ENCODE data around the gene TMC2.

The TMC2 gene

GRCh38 chr20:2625062-2625461 lies 88.7 kb downstream of the TMC2 start:
- no peak overlapping the region for H3K9ac ChIP-seq (ENCODE audit: low read length in 2 of 2)
- H3K27me3 ChIP-seq (ENCODE audit: control insufficient read depth in 1 of 2, insufficient read depth in 2 of 2, low read length in 2 of 2): no peaks in the 10 kb centered on the region
- H3K4me1 ChIP-seq (ENCODE audit: control insufficient read depth, insufficient read depth, low read length): no peaks in the 10 kb centered on the region
- H3K36me3 ChIP-seq (ENCODE audit: control insufficient read depth in 2 of 2, insufficient read depth in 2 of 2, low read length in 2 of 2): no peaks in the 10 kb centered on the region
- peaks cover 0 to 5% of the 10 kb centered on the region in 2 donors for H3K9me3 ChIP-seq (ENCODE audit: control insufficient read depth in 2 of 2, low read length in 2 of 2)
- no peak overlapping the region for H3K27ac ChIP-seq (ENCODE audit: low read length)
- no peak overlapping the region for H3K4me3 ChIP-seq (ENCODE audit: low read length in 2 of 2)

- no peaks in the 10 kb centered on the region for H3K4me1 ChIP-seq (ENCODE audit: control insufficient read depth, insufficient read depth, low read length)
- H3K9ac ChIP-seq (ENCODE audit: low read length in 2 of 2): no peak overlapping the region
- no peaks in the 10 kb centered on the region for H3K36me3 ChIP-seq (ENCODE audit: control insufficient read depth in 2 of 2, insufficient read depth in 2 of 2, low read length in 2 of 2)
Measured at GRCh38 chr20:2626853-2627541, 90.6 kb downstream of the TMC2 start.

DNA sequence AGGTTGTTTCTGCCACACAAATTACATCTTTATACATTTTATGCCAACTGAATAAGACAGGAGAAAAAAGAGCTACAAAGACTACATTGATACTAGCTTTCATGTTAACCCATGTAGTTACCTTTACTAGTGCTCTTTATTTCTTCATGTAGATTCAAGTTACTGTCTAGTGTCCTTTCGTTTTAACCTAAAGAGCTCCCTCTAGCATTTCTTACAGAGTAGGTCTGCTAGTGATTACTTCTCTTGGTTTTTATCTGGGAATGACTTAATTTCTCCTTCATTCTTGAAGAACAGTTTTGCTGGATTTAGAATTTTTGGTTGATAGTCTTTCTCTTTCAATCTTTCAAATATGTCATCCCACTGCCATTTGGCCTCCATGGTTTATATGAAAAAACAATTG lies 94.9 kb downstream of the TMC2 start:
- Histone ChIP-seq H3K36me3 (ENCODE audit: control insufficient read depth in 2 of 2, insufficient read depth in 2 of 2, low read length in 2 of 2) (no peaks in the 10 kb centered on the region), H3K9ac (ENCODE audit: low read length in 2 of 2) (no peak overlapping the region), H3K27ac (ENCODE audit: low read length) (no peak overlapping the region), H3K9me3 (ENCODE audit: control insufficient read depth in 2 of 2, low read length in 2 of 2) (peaks cover 0 to 5% of the 10 kb centered on the region in 2 donors), H3K4me1 (ENCODE audit: control insufficient read depth, insufficient read depth, low read length) (no peaks in the 10 kb centered on the region), H3K27me3 (ENCODE audit: control insufficient read depth in 1 of 2, insufficient read depth in 2 of 2, low read length in 2 of 2) (no peaks in the 10 kb centered on the region), H3K4me3 (ENCODE audit: low read length in 2 of 2) (no peak overlapping the region)

More at GRCh38 chr20:2626853-2627541, 90.6 kb downstream of the TMC2 start:
- H3K9me3 ChIP-seq (ENCODE audit: control insufficient read depth in 2 of 2, low read length in 2 of 2): peaks cover 0 to 5% of the 10 kb centered on the region in 2 donors
- H3K4me3 ChIP-seq (ENCODE audit: low read length in 2 of 2): no peak overlapping the region
- no peak overlapping the region for H3K27ac ChIP-seq (ENCODE audit: low read length)
- H3K27me3 ChIP-seq (ENCODE audit: control insufficient read depth in 1 of 2, insufficient read depth in 2 of 2, low read length in 2 of 2): no peaks in the 10 kb centered on the region

DNA sequence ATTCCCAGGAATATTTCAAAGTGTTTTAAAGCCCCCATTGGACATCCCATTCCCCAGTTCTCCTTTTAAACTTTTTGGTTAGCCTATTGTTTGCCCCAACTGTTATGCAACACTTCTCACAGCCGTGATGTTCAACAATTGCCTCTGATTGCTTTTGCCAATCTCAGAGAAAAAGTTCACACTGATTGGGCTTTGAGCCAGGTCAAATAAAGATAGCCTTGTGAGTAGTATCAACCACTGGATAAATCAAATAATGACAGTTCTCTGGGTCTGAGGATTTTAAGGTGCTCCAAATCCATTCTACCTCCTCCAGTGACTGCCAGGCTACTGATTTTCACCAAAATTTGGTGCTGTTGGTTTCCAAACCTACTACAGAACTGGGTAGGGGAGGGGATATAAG lies 97.0 kb downstream of the TMC2 start:
- H3K9ac ChIP-seq (ENCODE audit: low read length in 2 of 2): no peak overlapping the region

GRCh38 chr20:2637246-2637645 lies 100.9 kb downstream of the TMC2 start:
- H3K4me3 ChIP-seq (ENCODE audit: low read length in 2 of 2): no peak overlapping the region
- H3K36me3 ChIP-seq (ENCODE audit: control insufficient read depth in 2 of 2, insufficient read depth in 2 of 2, low read length in 2 of 2): no peaks in the 10 kb centered on the region
- H3K4me1 ChIP-seq (ENCODE audit: control insufficient read depth, insufficient read depth, low read length): no peaks in the 10 kb centered on the region
- no peak overlapping the region for H3K27ac ChIP-seq (ENCODE audit: low read length)
- no peaks in the 10 kb centered on the region for H3K9me3 ChIP-seq (ENCODE audit: control insufficient read depth in 2 of 2, low read length in 2 of 2)
- H3K27me3 ChIP-seq (ENCODE audit: control insufficient read depth in 1 of 2, insufficient read depth in 2 of 2, low read length in 2 of 2): no peaks in the 10 kb centered on the region
- no peak overlapping the region for H3K9ac ChIP-seq (ENCODE audit: low read length in 2 of 2)

More for the DNA sequence above, 97.0 kb downstream of the TMC2 start:
- no peak overlapping the region for H3K27ac ChIP-seq (ENCODE audit: low read length)
- no peaks in the 10 kb centered on the region for H3K9me3 ChIP-seq (ENCODE audit: control insufficient read depth in 2 of 2, low read length in 2 of 2)
- H3K4me3 ChIP-seq (ENCODE audit: low read length in 2 of 2): no peak overlapping the region
- H3K27me3 ChIP-seq (ENCODE audit: control insufficient read depth in 1 of 2, insufficient read depth in 2 of 2, low read length in 2 of 2): no peaks in the 10 kb centered on the region
- H3K36me3 ChIP-seq (ENCODE audit: control insufficient read depth in 2 of 2, insufficient read depth in 2 of 2, low read length in 2 of 2): no peaks in the 10 kb centered on the region
- H3K4me1 ChIP-seq (ENCODE audit: control insufficient read depth, insufficient read depth, low read length): no peaks in the 10 kb centered on the region

GRCh38 chr20:2640260-2640659 lies 103.9 kb downstream of the TMC2 start:
- Histone ChIP-seq H3K9ac (ENCODE audit: low read length in 2 of 2) (no peak overlapping the region), H3K27ac (ENCODE audit: low read length) (no peak overlapping the region), H3K27me3 (ENCODE audit: control insufficient read depth in 1 of 2, insufficient read depth in 2 of 2, low read length in 2 of 2) (no peaks in the 10 kb centered on the region), H3K9me3 (ENCODE audit: control insufficient read depth in 2 of 2, low read length in 2 of 2) (no peaks in the 10 kb centered on the region), H3K36me3 (ENCODE audit: control insufficient read depth in 2 of 2, insufficient read depth in 2 of 2, low read length in 2 of 2) (peaks cover 0 to 6% of the 10 kb centered on the region in 2 donors), H3K4me3 (ENCODE audit: low read length in 2 of 2) (no peak overlapping the region), H3K4me1 (ENCODE audit: control insufficient read depth, insufficient read depth, low read length) (no peaks in the 10 kb centered on the region)

DNA sequence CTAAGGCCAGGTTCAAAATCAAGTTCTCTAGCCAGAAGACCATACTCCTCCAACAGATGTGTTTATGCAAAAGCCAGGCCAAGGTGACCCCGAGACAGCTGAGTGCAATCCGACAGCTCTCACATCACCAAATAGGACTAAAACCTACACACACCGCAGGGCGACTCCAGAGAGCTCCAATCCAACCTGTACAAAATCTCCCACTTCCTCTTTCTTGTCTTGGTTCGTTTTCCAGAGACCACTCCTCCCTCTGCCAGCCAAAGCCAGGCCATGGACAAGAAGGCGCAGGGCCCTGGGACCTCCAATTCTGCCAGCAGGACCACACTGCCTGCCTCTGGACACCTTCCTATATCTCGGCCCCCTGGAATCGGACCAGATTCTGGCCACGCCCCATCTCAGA lies 104.5 kb downstream of the TMC2 start:
- no peaks in the 10 kb centered on the region for H3K4me1 ChIP-seq (ENCODE audit: control insufficient read depth, insufficient read depth, low read length)
- H3K27me3 ChIP-seq (ENCODE audit: control insufficient read depth in 1 of 2, insufficient read depth in 2 of 2, low read length in 2 of 2): no peaks in the 10 kb centered on the region
- H3K9me3 ChIP-seq (ENCODE audit: control insufficient read depth in 2 of 2, low read length in 2 of 2): no peaks in the 10 kb centered on the region
- H3K9ac ChIP-seq (ENCODE audit: low read length in 2 of 2): no peak overlapping the region
- no peak overlapping the region for H3K4me3 ChIP-seq (ENCODE audit: low read length in 2 of 2)
- no peak overlapping the region for H3K27ac ChIP-seq (ENCODE audit: low read length)
- H3K36me3 ChIP-seq (ENCODE audit: control insufficient read depth in 2 of 2, insufficient read depth in 2 of 2, low read length in 2 of 2): peaks cover 0 to 6% of the 10 kb centered on the region in 2 donors

- Histone ChIP-seq H3K36me3 (ENCODE audit: control insufficient read depth in 2 of 2, insufficient read depth in 2 of 2, low read length in 2 of 2) (peaks cover 0 to 6% of the 10 kb centered on the region in 2 donors), H3K9me3 (ENCODE audit: control insufficient read depth in 2 of 2, low read length in 2 of 2) (no peaks in the 10 kb centered on the region), H3K4me1 (ENCODE audit: control insufficient read depth, insufficient read depth, low read length) (no peaks in the 10 kb centered on the region), H3K27ac (ENCODE audit: low read length) (no peak overlapping the region), H3K27me3 (ENCODE audit: control insufficient read depth in 1 of 2, insufficient read depth in 2 of 2, low read length in 2 of 2) (no peaks in the 10 kb centered on the region), H3K4me3 (ENCODE audit: low read length in 2 of 2) (no peak overlapping the region), H3K9ac (ENCODE audit: low read length in 2 of 2) (no peak overlapping the region)
Measured at GRCh38 chr20:2643708-2644107, 107.3 kb downstream of the TMC2 start.

- Histone ChIP-seq H3K27me3 (ENCODE audit: control insufficient read depth in 1 of 2, insufficient read depth in 2 of 2, low read length in 2 of 2) (no peaks in the 10 kb centered on the region), H3K27ac (ENCODE audit: low read length) (peak within 1 kb of the TSS; percentile 82), H3K36me3 (ENCODE audit: control insufficient read depth in 2 of 2, insufficient read depth in 2 of 2, low read length in 2 of 2) (peaks cover 32 to 33% of the 10 kb centered on the region in 2 donors), H3K9ac (ENCODE audit: low read length in 2 of 2) (peak within 1 kb of the TSS; percentile 90 to 95), H3K4me3 (ENCODE audit: low read length in 2 of 2) (peak within 1 kb of the TSS; percentile 95 to 99), H3K4me1 (ENCODE audit: control insufficient read depth, insufficient read depth, low read length) (peaks cover 17% of the 10 kb centered on the region), H3K9me3 (ENCODE audit: control insufficient read depth in 2 of 2, low read length in 2 of 2) (no peaks in the 10 kb centered on the region)
Measured at GRCh38 chr20:2651772-2652723, 115.7 kb downstream of the TMC2 start, which contains the start of gene NOP56. Gene NOP56 (plus strand): TSS chr20:2652632. CDS start chr20:2652661, 29 bp downstream.

- H3K27me3 ChIP-seq (ENCODE audit: control insufficient read depth in 1 of 2, insufficient read depth in 2 of 2, low read length in 2 of 2): no peaks in the 10 kb centered on the region
- peak overlapping the region; percentile 95 to 99 for H3K4me3 ChIP-seq (ENCODE audit: low read length in 2 of 2)
- peaks cover 17% of the 10 kb centered on the region for H3K4me1 ChIP-seq (ENCODE audit: control insufficient read depth, insufficient read depth, low read length)
- H3K9ac ChIP-seq (ENCODE audit: low read length in 2 of 2): peak overlapping the region; percentile 90 to 95
- H3K36me3 ChIP-seq (ENCODE audit: control insufficient read depth in 2 of 2, insufficient read depth in 2 of 2, low read length in 2 of 2): peaks cover 38 to 42% of the 10 kb centered on the region in 2 donors
- no peaks in the 10 kb centered on the region for H3K9me3 ChIP-seq (ENCODE audit: control insufficient read depth in 2 of 2, low read length in 2 of 2)
- H3K27ac ChIP-seq (ENCODE audit: low read length): peak overlapping the region; percentile 82
Measured at GRCh38 chr20:2652724-2653555, 116.6 kb downstream of the TMC2 start.

Measured in stomach smooth muscle (tissue), 2 donors.